Measurements from ENCODE around the gene VDAC1.
A peak's percentile ranks its signal among the peaks of the same experiment; 100 is the strongest.
"Not testable (repeated sequence)": the region's sequence is repeated elsewhere in the genome, so short reads cannot be mapped to it uniquely, and the experiment has no call there.

VDAC1 gene

GRCh38 chr5:134004626-134005416 is at the start of gene VDAC1:
VDAC1 (minus strand) TSS chr5:134004975; CDS start chr5:133993012, 11,963 bp downstream.
- DNase-seq (ENCODE audit: low read depth in 2 of 3, low spot score in 1 of 3) = peak; percentile 64 to 78 (median 74)

- DNase-seq (ENCODE audit: low read depth in 2 of 3, low spot score in 1 of 3) = no peak
Observed at GRCh38 chr5:134053840-134054338, 49.1 kb upstream of the VDAC1 start.

- DNase-seq (ENCODE audit: low read depth in 2 of 3, low spot score in 1 of 3) = no peak
Observed at GRCh38 chr5:134053314-134053839, 48.6 kb upstream of the VDAC1 start.

GRCh38 chr5:134051305-134051704 is 46.5 kb upstream of the VDAC1 start:
- DNase-seq (ENCODE audit: low read depth in 2 of 3, low spot score in 1 of 3) = no peak

GRCh38 chr5:134048864-134049263 is 44.1 kb upstream of the VDAC1 start:
- no peak for DNase-seq (ENCODE audit: low read depth in 2 of 3, low spot score in 1 of 3)

GRCh38 chr5:134047687-134048056 is 42.9 kb upstream of the VDAC1 start:
- no peak for DNase-seq (ENCODE audit: low read depth in 2 of 3, low spot score in 1 of 3)

GRCh38 chr5:134046801-134047686 is 42.3 kb upstream of the VDAC1 start:
- DNase-seq (ENCODE audit: low read depth in 2 of 3, low spot score in 1 of 3) = no peak

- no peak for DNase-seq (ENCODE audit: low read depth in 2 of 3, low spot score in 1 of 3)
Observed at GRCh38 chr5:134046330-134046729, 41.6 kb upstream of the VDAC1 start.

- no peak for DNase-seq (ENCODE audit: low read depth in 2 of 3, low spot score in 1 of 3)
Observed at GRCh38 chr5:134043793-134044792, 39.3 kb upstream of the VDAC1 start.

GRCh38 chr5:134041570-134042411 is 37.0 kb upstream of the VDAC1 start:
- no peak for DNase-seq (ENCODE audit: low read depth in 2 of 3, low spot score in 1 of 3)

GRCh38 chr5:134038138-134038537 is 33.4 kb upstream of the VDAC1 start:
- DNase-seq (ENCODE audit: low read depth in 2 of 3, low spot score in 1 of 3) = no peak

GRCh38 chr5:134037160-134037559 is 32.4 kb upstream of the VDAC1 start:
- no peak for DNase-seq (ENCODE audit: low read depth in 2 of 3, low spot score in 1 of 3)

GRCh38 chr5:134034326-134034725 is 29.6 kb upstream of the VDAC1 start:
- no peak for DNase-seq (ENCODE audit: low read depth in 2 of 3, low spot score in 1 of 3)

- not testable (repeated sequence) for DNase-seq (ENCODE audit: low read depth in 2 of 3, low spot score in 1 of 3)
Observed at GRCh38 chr5:134030303-134030964, 25.7 kb upstream of the VDAC1 start.

- DNase-seq (ENCODE audit: low read depth in 2 of 3, low spot score in 1 of 3) = no peak
Observed at GRCh38 chr5:134029156-134029555, 24.4 kb upstream of the VDAC1 start.

GRCh38 chr5:134028496-134028895 is 23.7 kb upstream of the VDAC1 start:
- no peak for DNase-seq (ENCODE audit: low read depth in 2 of 3, low spot score in 1 of 3)

- no peak for DNase-seq (ENCODE audit: low read depth in 2 of 3, low spot score in 1 of 3)
Observed at GRCh38 chr5:134027288-134027615, 22.5 kb upstream of the VDAC1 start.

- peak in 2 of 3 donors; percentile 30 to 37 for DNase-seq (ENCODE audit: low read depth in 2 of 3, low spot score in 1 of 3)
Observed at GRCh38 chr5:134026521-134027287, 21.9 kb upstream of the VDAC1 start.

Data from stimulated activated CD4-positive, alpha-beta T cell treated with anti-CD3 and anti-CD28 coated beads, Interleukin-12 subunit alpha, Interleukin-12 subunit beta, amount 100 ng/mL, for 48 hours (primary cell).